GM23338 (cell line): ENCODE data around the gene HSPB3. TPM values are rescaled to one million over a fixed set of nuclear protein-coding genes. Genes with fewer than 3 reads are reported as not detected.

Experiments
- ATAC-seq: fragments of 200-7000 bp; cut with Tn5 transposase; 3 replicates; pipeline ENCODE4 v1.9.1; 2020
- DNase-seq: peaks from one replicate; pipeline ENCODE4 v3.0.0-alpha.2; 2015; ENCODE audit warnings: low spot score
- H2AFZ ChIP-seq: fragments of 200-600 bp; sonication (generic); 2 replicates; pipeline ENCODE4 v1.8.0; 2016; ENCODE audit warnings: antibody characterized with exemption, mild to moderate bottlenecking, moderate library complexity
- H3F3A ChIP-seq: fragments of 200-600 bp; sonication (generic); replicated peaks from 2 replicates; pipeline ENCODE4 v1.8.0; 2017; ENCODE audit warnings: antibody characterized with exemption, mixed run types, low read depth
- H3K27ac ChIP-seq: fragments of 200-600 bp; sonication (generic); 2 replicates; pipeline ENCODE4 v1.6.1; 2016; ENCODE audit warnings: low read depth
- H3K27me3 ChIP-seq: fragments of 200-600 bp; sonication (generic); 2 replicates; pipeline ENCODE4 v1.8.0; 2016; ENCODE audit warnings: mild to moderate bottlenecking, mixed run types, moderate library complexity; ENCODE audit not compliant: insufficient read depth
- H3K36me3 ChIP-seq: fragments of 200-600 bp; sonication (generic); 2 replicates; pipeline ENCODE4 v1.8.0; 2016; ENCODE audit warnings: mild to moderate bottlenecking; ENCODE audit not compliant: insufficient read depth
- H3K4me1 ChIP-seq: fragments of 200-600 bp; sonication (generic); 2 replicates; pipeline ENCODE4 v1.8.0; 2016; ENCODE audit warnings: mild to moderate bottlenecking, moderate library complexity; ENCODE audit not compliant: insufficient read depth
- H3K4me2 ChIP-seq: fragments of 200-600 bp; sonication (generic); 2 replicates; pipeline ENCODE4 v1.7.1; 2017; ENCODE audit warnings: mixed run types
- H3K4me3 ChIP-seq: fragments of 200-600 bp; sonication (generic); 2 replicates; pipeline ENCODE4 v1.6.1; 2016; ENCODE audit warnings: mixed run types
- H3K79me2 ChIP-seq: fragments of 200-600 bp; sonication (generic); replicated peaks from 2 replicates; pipeline ENCODE4 v1.8.0; 2017; ENCODE audit warnings: mild to moderate bottlenecking; ENCODE audit not compliant: insufficient read depth
- H3K9me2 ChIP-seq: fragments of 200-600 bp; sonication (generic); 2 replicates; pipeline ENCODE4 v1.8.0; 2017; ENCODE audit not compliant: insufficient read depth
- H4K20me1 ChIP-seq: fragments of 200-600 bp; sonication (generic); replicated peaks from 2 replicates; pipeline ENCODE4 v1.8.0; 2017; ENCODE audit warnings: mild to moderate bottlenecking; ENCODE audit not compliant: insufficient read depth
- H3K27ac Mint-ChIP-seq: 2 replicates; pipeline ENCODE4 v1.8.0; 2020; ENCODE audit warnings: inconsistent platforms, mild to moderate bottlenecking, moderate library complexity, mixed read lengths
- H3K27me3 Mint-ChIP-seq: 3 replicates; pipeline ENCODE4 v1.8.0; 2022; ENCODE audit warnings: low read depth, mild to moderate bottlenecking, moderate library complexity, mixed read lengths, inconsistent platforms; ENCODE audit not compliant: insufficient read depth, poor library complexity
- H3K36me3 Mint-ChIP-seq: 3 replicates; pipeline ENCODE4 v1.8.0; 2021; ENCODE audit warnings: low read depth, mild to moderate bottlenecking, inconsistent platforms, moderate library complexity, mixed read lengths
- H3K4me1 Mint-ChIP-seq: 3 replicates; pipeline ENCODE4 v1.8.0; 2020; ENCODE audit warnings: mild to moderate bottlenecking, inconsistent platforms, mixed read lengths
- H3K4me3 Mint-ChIP-seq: 3 replicates; pipeline ENCODE4 v1.8.0; 2021; ENCODE audit warnings: moderate library complexity, mild to moderate bottlenecking, inconsistent platforms, mixed read lengths
- H3K9me3 Mint-ChIP-seq: 3 replicates; pipeline ENCODE4 v1.8.0; 2020; ENCODE audit warnings: moderate library complexity, mild to moderate bottlenecking, inconsistent platforms, mixed read lengths
- ETS1 ChIP-seq: IDR thresholded peaks from 2 replicates; pipeline ENCODE4 v1.6.1; 2016; ENCODE audit warnings: antibody characterized with exemption
- EZH2 ChIP-seq: fragments of 200-600 bp; sonication (generic); IDR thresholded peaks from one replicate; pipeline ENCODE4 v1.8.0; 2017; ENCODE audit warnings: antibody characterized with exemption, mild to moderate bottlenecking, low read depth; ENCODE audit not compliant: unreplicated experiment
- EZH2phosphoT487 ChIP-seq: fragments of 200-600 bp; sonication (generic); IDR thresholded peaks from one replicate; pipeline ENCODE4 v1.8.1; 2018; ENCODE audit warnings: antibody characterized with exemption; ENCODE audit not compliant: unreplicated experiment
- JUNB ChIP-seq: IDR thresholded peaks from one replicate; pipeline ENCODE4 v1.6.1; 2016; ENCODE audit warnings: antibody characterized with exemption; ENCODE audit not compliant: unreplicated experiment
- NANOG ChIP-seq: IDR thresholded peaks from 2 replicates; pipeline ENCODE4 v1.6.1; 2016; ENCODE audit warnings: antibody characterized with exemption, borderline replicate concordance
- POLR2AphosphoS5 ChIP-seq: IDR thresholded peaks from 2 replicates; pipeline ENCODE4 v1.6.1; 2016; ENCODE audit warnings: antibody characterized with exemption, low read depth
- REST ChIP-seq: IDR thresholded peaks from one replicate; pipeline ENCODE4 v1.6.1; 2018; ENCODE audit warnings: antibody characterized with exemption; ENCODE audit not compliant: unreplicated experiment
- ZNF114 ChIP-seq: fragments of 250-450 bp; sonication (Bioruptor Pico); IDR thresholded peaks from 2 replicates; pipeline ENCODE4 v1.5.0; 2020; ENCODE audit warnings: mild to moderate bottlenecking, moderate library complexity
- ZNF331 ChIP-seq: fragments of 250-450 bp; sonication (Bioruptor Pico); IDR thresholded peaks from 2 replicates; pipeline ENCODE4 v1.5.0; 2020; ENCODE audit warnings: low read depth, mild to moderate bottlenecking, moderate library complexity
- ZNF462 ChIP-seq: fragments of 250-450 bp; sonication (Bioruptor Pico); IDR thresholded peaks from 2 replicates; pipeline ENCODE4 v1.5.0; 2020; ENCODE audit warnings: mild to moderate bottlenecking, moderate library complexity
- polyA plus RNA-seq: library from polyadenylated mRNA; unstranded; fragments of >200 nt; fragmentation: Nextera tagmentation; extraction: Ambion mirVana; gene quantifications from 2 replicates; pipeline ENCODE4 v1.2.1, GENCODE V29; 2016
- total RNA-seq: library from RNA; depleted of rRNA; stranded (reverse); fragments of >200 nt; shearing (Covaris generic); gene quantifications from 2 replicates; pipeline ENCODE4 v1.2.3, GENCODE V29; 2014

Gene HSPB3
- total and polyA plus RNA-seq, 2 experiments from 2014 or later, result not detected

- no peak for DNase-seq
- Histone ChIP-seq H3K79me2 (no peaks in the 10 kb centered on the region), H2AFZ (no peak overlapping the region), H3K4me2 (no peak overlapping the region), H3K36me3 (no peaks in the 10 kb centered on the region), H3K9me2 (no peaks in the 10 kb centered on the region), H3F3A (no peaks in the 10 kb centered on the region), H3K4me3 (no peak overlapping the region), H3K27ac (no peak overlapping the region), H4K20me1 (no peaks in the 10 kb centered on the region), H3K27me3 (no peaks in the 10 kb centered on the region), H3K4me1 (no peaks in the 10 kb centered on the region)
- H3K27ac Mint-ChIP-seq, result no peak overlapping the region
- H3K9me3 Mint-ChIP-seq, result 0 out of 3 replicates have a peak, but pooled peaks cover 3% of the 10 kb centered on the region
- peaks cover 2% of the 10 kb centered on the region for H3K27me3 Mint-ChIP-seq
- no peaks in the 10 kb centered on the region for H3K4me1 Mint-ChIP-seq
- no peak overlapping the region for H3K4me3 Mint-ChIP-seq
- no peak for TF ChIP-seq JUNB
- TF ChIP-seq POLR2AphosphoS5, result no peak
- no peaks in the 10 kb centered on the region for H3K36me3 Mint-ChIP-seq
- ATAC-seq, result no peak
These were observed 22.5 kb downstream of the HSPB3 start for GRCh38 chr5:54477941-54478478.

GRCh38 chr5:54480296-54480695 lies 24.8 kb downstream of the HSPB3 start:
- H3K27me3 Mint-ChIP-seq, result peaks cover 5% of the 10 kb centered on the region
- H3K9me2 ChIP-seq, result no peaks in the 10 kb centered on the region
- H3K4me1 ChIP-seq, result no peaks in the 10 kb centered on the region
- no peak for DNase-seq
- no peaks in the 10 kb centered on the region for H3F3A ChIP-seq
- H3K79me2 ChIP-seq, result no peaks in the 10 kb centered on the region
- no peaks in the 10 kb centered on the region for H3K36me3 Mint-ChIP-seq
- H3K4me3 ChIP-seq, result no peak overlapping the region
- no peak overlapping the region for H2AFZ ChIP-seq
- H4K20me1 ChIP-seq, result no peaks in the 10 kb centered on the region
- H3K4me3 Mint-ChIP-seq, result no peak overlapping the region
- no peaks in the 10 kb centered on the region for H3K27me3 ChIP-seq
- no peak overlapping the region for H3K27ac ChIP-seq
- H3K4me2 ChIP-seq, result no peak overlapping the region
- H3K4me1 Mint-ChIP-seq, result no peaks in the 10 kb centered on the region
- no peak overlapping the region for H3K27ac Mint-ChIP-seq
- ATAC-seq, result no peak
- no peaks in the 10 kb centered on the region for H3K36me3 ChIP-seq
- H3K9me3 Mint-ChIP-seq, result 0 out of 3 replicates have a peak, but pooled peaks cover 3% of the 10 kb centered on the region
- TF ChIP-seq REST (no peak), EZH2 (no peak), ZNF462 (no peak), JUNB (no peak), EZH2phosphoT487 (no peak), ZNF331 (CRISPR knock-in tag) (no peak), ZNF114 (CRISPR knock-in tag) (no peak), NANOG (no peak), ETS1 (no peak), POLR2AphosphoS5 (no peak)
